ENCODE results near the gene PSENEN. TPM values are rescaled to one million over a fixed set of nuclear protein-coding genes. Genes with fewer than 3 reads are reported as not detected.
A peak's percentile ranks its signal among the peaks of the same experiment; 100 is the strongest.

Gene PSENEN
- total RNA-seq, 4 donors from 2014 or later, result 8.3 to 48.2 (median 40.6) TPM

- no peak for TF ChIP-seq POLR2A (IDR thresholded peaks at IDR 0.05)
- TF ChIP-seq CTCF (IDR thresholded peaks at IDR 0.05), result no peak
- Histone ChIP-seq H3K36me3 (peaks cover 0 to 27% (median 0%) of the 10 kb centered on the region in 3 donors), H3K9me3 (no peaks in the 10 kb centered on the region), H3K27ac (no peak overlapping the region), H3K4me1 (peaks cover 7 to 45% (median 14%) of the 10 kb centered on the region in 4 donors), H3K4me3 (no peak overlapping the region), H3K27me3 (no peaks in the 10 kb centered on the region)
- DNase-seq, result no peak
Observed at GRCh38 chr19:35752746-35753350, 7.4 kb downstream of the PSENEN start.

GRCh38 chr19:35753634-35754369 lies 8.4 kb downstream of the PSENEN start:
- H3K27ac ChIP-seq, result peak overlapping the region in 1 of 4 donors; percentile 92

GRCh38 chr19:35754370-35755130 lies 9.1 kb downstream of the PSENEN start:
- H3K36me3 ChIP-seq, result peaks cover 0 to 27% (median 0%) of the 10 kb centered on the region in 3 donors
- peak overlapping the region; percentile 40 to 96 (median 91) for H3K27ac ChIP-seq
- no peaks in the 10 kb centered on the region for H3K9me3 ChIP-seq
- no peaks in the 10 kb centered on the region for H3K27me3 ChIP-seq
- no peak for TF ChIP-seq POLR2A (IDR thresholded peaks at IDR 0.05)
- no peak for TF ChIP-seq CTCF (IDR thresholded peaks at IDR 0.05)
- H3K4me3 ChIP-seq, result peak overlapping the region in 1 of 4 donors; percentile 79
- no peak for DNase-seq
- H3K4me1 ChIP-seq, result peaks cover 4 to 47% (median 11%) of the 10 kb centered on the region in 4 donors

More at GRCh38 chr19:35753634-35754369, 8.4 kb downstream of the PSENEN start:
- Histone ChIP-seq H3K36me3 (peaks cover 0 to 27% (median 0%) of the 10 kb centered on the region in 3 donors), H3K4me3 (no peak overlapping the region), H3K4me1 (peaks cover 8 to 47% (median 15%) of the 10 kb centered on the region in 4 donors), H3K27me3 (no peaks in the 10 kb centered on the region), H3K9me3 (no peaks in the 10 kb centered on the region)
- TF ChIP-seq CTCF (IDR thresholded peaks at IDR 0.05) (no peak), POLR2A (IDR thresholded peaks at IDR 0.05) (no peak)
- DNase-seq, result no peak

GRCh38 chr19:35755131-35755549 lies 9.7 kb downstream of the PSENEN start:
- Histone ChIP-seq H3K4me3 (peak overlapping the region in 3 of 4 donors; percentile 67 to 88 (median 79)), H3K36me3 (peaks cover 0 to 27% (median 0%) of the 10 kb centered on the region in 3 donors), H3K27ac (peak overlapping the region; percentile 40 to 96 (median 91)), H3K9me3 (no peaks in the 10 kb centered on the region), H3K4me1 (peaks cover 4 to 41% (median 11%) of the 10 kb centered on the region in 4 donors), H3K27me3 (no peaks in the 10 kb centered on the region)
- TF ChIP-seq POLR2A (IDR thresholded peaks at IDR 0.05) (no peak), CTCF (IDR thresholded peaks at IDR 0.05) (no peak)
- DNase-seq, result no peak

GRCh38 chr19:35755550-35756376 lies 10.3 kb downstream of the PSENEN start:
- peaks cover 0 to 31% (median 0%) of the 10 kb centered on the region in 3 donors for H3K36me3 ChIP-seq
- H3K4me1 ChIP-seq, result peaks cover 4 to 41% (median 11%) of the 10 kb centered on the region in 4 donors
- no peaks in the 10 kb centered on the region for H3K27me3 ChIP-seq
- DNase-seq, result peak; percentile 30 to 80 (median 80)
- TF ChIP-seq CTCF (IDR thresholded peaks at IDR 0.05) (no peak), POLR2A (IDR thresholded peaks at IDR 0.05) (no peak)
- no peaks in the 10 kb centered on the region for H3K9me3 ChIP-seq
- H3K4me3 ChIP-seq, result peak overlapping the region; percentile 22 to 88 (median 73)
- H3K27ac ChIP-seq, result peak overlapping the region; percentile 74 to 96 (median 91)

All from Peyer's patch (tissue), 4 donors.